HepG2 (cell line): ENCODE results near the gene POLR3F. TPM values are rescaled to one million over a fixed set of nuclear protein-coding genes. Genes with fewer than 3 reads are reported as not detected.
A peak's percentile ranks its signal among the peaks of the same experiment; 100 is the strongest.

Source experiments
- AKAP8 ChIP-seq: sonication (generic); formaldehyde crosslinking; IDR thresholded peaks from 2 replicates; pipeline ENCODE4 v1.5.1; 2020; ENCODE audit warnings: mild to moderate bottlenecking, missing genetic modification reagents
- ARHGAP35 ChIP-seq: sonication (generic); formaldehyde crosslinking; IDR thresholded peaks from 2 replicates; pipeline ENCODE4 v1.9.0; 2022; ENCODE audit warnings: mild to moderate bottlenecking, inconsistent platforms, moderate library complexity, missing genetic modification reagents, borderline replicate concordance
- ATF7-NPFF ChIP-seq: sonication (generic); formaldehyde crosslinking; IDR thresholded peaks from 2 replicates; pipeline ENCODE4 v1.8.1; 2023; ENCODE audit warnings: mild to moderate bottlenecking, low read depth, missing genetic modification reagents, moderate library complexity
- BRCA1 ChIP-seq: sonication (generic); formaldehyde crosslinking; IDR thresholded peaks from 2 replicates; pipeline ENCODE4 v1.4.0; 2020; ENCODE audit warnings: missing genetic modification reagents
- CHD2 ChIP-seq: IDR thresholded peaks from 2 replicates; pipeline ENCODE4 v1.6.1; 2011; ENCODE audit warnings: low read depth, low read length, improper control_type of control experiment
- FOXO1 ChIP-seq: sonication (generic); formaldehyde crosslinking; IDR thresholded peaks from 2 replicates; pipeline ENCODE4 v1.4.0; 2020; ENCODE audit warnings: missing genetic modification reagents
- MIXL1 ChIP-seq: IDR thresholded peaks from 2 replicates; pipeline ENCODE4 v1.6.1; 2016
- NKX3-1 ChIP-seq: sonication (generic); formaldehyde crosslinking; IDR thresholded peaks from 2 replicates; pipeline ENCODE4 v1.5.0; 2020; ENCODE audit warnings: missing genetic modification reagents
- NONO ChIP-seq, 2 experiments: fragments of 450-650 bp in 1 of 2; sonication (generic) in 1 of 2; formaldehyde crosslinking in 1 of 2; IDR thresholded peaks in 1 of 2; conservative IDR thresholded peaks in 1 of 2; 2 replicates each; pipeline versions ENCODE4 v1.6.1 to v1.8.0; 2017 to 2022; ENCODE audit warnings: mild to moderate bottlenecking in 1 of 2, missing genetic modification reagents in 1 of 2, moderate library complexity in 1 of 2
- PAX8 ChIP-seq: sonication (generic); formaldehyde crosslinking; IDR thresholded peaks from 2 replicates; pipeline ENCODE4 v1.8.0; 2022; ENCODE audit warnings: mild to moderate bottlenecking, missing genetic modification reagents, borderline replicate concordance
- PRPF4 ChIP-seq: fragments of 200-400 bp; formaldehyde crosslinking; IDR thresholded peaks from 2 replicates; pipeline ENCODE4 v1.6.1; 2016; ENCODE audit warnings: low read length, low read depth; ENCODE audit not compliant: poor library complexity, severe bottlenecking
- SPEN ChIP-seq: sonication (generic); formaldehyde crosslinking; IDR thresholded peaks from 2 replicates; pipeline ENCODE4 v1.5.1; 2020; ENCODE audit warnings: low read depth, mild to moderate bottlenecking, missing genetic modification reagents
- THAP11 ChIP-seq: IDR thresholded peaks from 2 replicates; pipeline ENCODE4 v1.6.1; 2016; ENCODE audit warnings: missing biosample characterization, missing genetic modification reagents
- U2AF2 ChIP-seq: fragments of 200-400 bp; formaldehyde crosslinking; IDR thresholded peaks from 2 replicates; pipeline ENCODE4 v1.6.1; 2017; ENCODE audit warnings: low read depth, mild to moderate bottlenecking, low read length
- YEATS2 ChIP-seq: sonication (generic); formaldehyde crosslinking; IDR thresholded peaks from 2 replicates; pipeline ENCODE4 v1.4.0; 2020; ENCODE audit warnings: missing genetic modification reagents, borderline replicate concordance
- YEATS4 ChIP-seq: sonication (generic); formaldehyde crosslinking; IDR thresholded peaks from 2 replicates; pipeline ENCODE4 v1.4.0; 2020; ENCODE audit warnings: missing genetic modification reagents, borderline replicate concordance
- ZNF205 ChIP-seq: IDR thresholded peaks from 2 replicates; pipeline ENCODE4 v1.6.1; 2018; ENCODE audit warnings: missing biosample characterization, missing genetic modification reagents
- ZNF543 ChIP-seq: sonication (generic); formaldehyde crosslinking; IDR thresholded peaks from 2 replicates; pipeline ENCODE4 v1.4.0; 2020; ENCODE audit warnings: mild to moderate bottlenecking, missing genetic modification reagents
- ZNF607 ChIP-seq: sonication (generic); formaldehyde crosslinking; IDR thresholded peaks from 2 replicates; pipeline ENCODE4 v1.5.1; 2020; ENCODE audit warnings: missing genetic modification reagents, mild to moderate bottlenecking, borderline replicate concordance
- polyA plus RNA-seq, 8 experiments: library from polyadenylated mRNA; depleted of rRNA in 3 of 8; stranded (reverse) in 7 of 8; unstranded in 1 of 8; fragments of >200 nt; fragmentation: Illumina TruSeq in 4 of 8; extraction: Trizol in 4 of 8; gene quantifications; 2 replicates each; pipeline versions ENCODE4 v1.2.1 to v1.2.3, GENCODE V29; 2011 to 2016; ENCODE audit warnings: low read depth in 4 of 8, missing spikeins in 1 of 8, mixed read lengths in 1 of 8; ENCODE audit not compliant: insufficient read depth in 1 of 8
- total RNA-seq, 5 experiments: library from RNA; depleted of rRNA; stranded (reverse); fragments of >200 nt; fragmentation: Illumina TruSeq; extraction: Trizol; gene quantifications; 2 replicates each; pipeline ENCODE4 v1.2.3, GENCODE V29; 2016; ENCODE audit warnings: low read depth in 1 of 5
- TF ChIP-seq, protein P1 (sequence below): sonication (generic); formaldehyde crosslinking; IDR thresholded peaks from 2 replicates; pipeline ENCODE4 v1.8.1; 2023; ENCODE audit warnings: mild to moderate bottlenecking, missing genetic modification reagents
- TF ChIP-seq, protein P2 (sequence below): sonication (generic); formaldehyde crosslinking; IDR thresholded peaks from 2 replicates; pipeline ENCODE4 v1.5.0; 2020; ENCODE audit warnings: mild to moderate bottlenecking, low read depth, missing genetic modification reagents, borderline replicate concordance
- TF ChIP-seq, protein P3 (sequence below): IDR thresholded peaks from 2 replicates; pipeline ENCODE4 v1.6.1; 2016
- TF ChIP-seq, protein P4 (sequence below): fragments of 450-650 bp; IDR thresholded peaks from 2 replicates; pipeline ENCODE4 v1.6.1; 2016
- TF ChIP-seq, protein P5 (sequence below): sonication (generic); formaldehyde crosslinking; IDR thresholded peaks from 2 replicates; pipeline ENCODE4 v1.9.0; 2021; ENCODE audit warnings: missing genetic modification reagents, mild to moderate bottlenecking, borderline replicate concordance

Gene POLR3F
- total and polyA plus RNA-seq, 2 of the 13 experiments (the other 11 are each of a cell fraction or from before 2014, with no cell fraction given) = 11.7 to 25.5 TPM

DNA sequence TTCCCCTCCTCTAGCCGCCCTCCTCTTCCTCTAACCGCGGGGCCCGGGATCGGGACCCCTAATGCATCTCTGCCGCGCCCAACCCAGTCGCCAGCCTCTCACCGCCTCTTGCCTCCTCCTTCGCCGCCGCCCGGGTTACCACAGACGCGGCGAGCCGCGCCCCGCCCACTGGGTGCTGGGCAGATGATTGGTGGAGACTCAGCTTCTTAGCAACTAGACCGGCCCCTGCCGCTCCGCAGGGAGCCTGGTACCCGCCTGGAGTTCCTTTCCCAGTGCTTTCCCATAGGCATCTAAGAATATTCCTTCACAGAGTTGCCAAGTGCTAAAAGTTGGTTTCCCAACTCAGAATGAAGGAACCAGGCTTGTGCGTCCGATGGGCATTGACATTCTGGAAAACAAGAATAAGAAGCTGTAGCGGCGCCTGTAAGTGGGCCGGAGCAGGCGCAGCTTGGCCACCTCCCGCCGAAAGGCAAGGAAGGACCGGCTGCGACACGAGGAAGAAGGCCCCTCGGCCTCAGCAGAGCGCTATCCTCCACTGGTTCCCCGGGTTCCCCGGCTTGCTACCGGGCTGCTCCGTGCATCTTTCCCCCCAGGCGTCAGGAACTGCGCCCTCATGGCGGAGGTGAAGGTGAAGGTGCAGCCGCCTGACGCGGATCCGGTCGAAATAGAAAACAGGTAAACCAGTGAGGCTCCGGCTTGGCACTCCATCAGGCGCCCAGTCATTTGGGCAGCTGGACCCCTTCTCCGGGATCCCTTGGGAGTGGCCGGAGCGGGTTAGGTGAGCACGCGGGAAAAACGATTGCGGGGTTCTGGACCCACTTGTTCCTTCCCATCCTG is at the start of gene POLR3F, which contains the start of gene DZANK1 (continued):
- peak; percentile 75; the same call in 1 of the 2 replicates for TF ChIP-seq ARHGAP35 (CRISPR knock-in tag)
- peak; percentile 54; the same call in 1 of the 2 replicates for TF ChIP-seq MIXL1 (CRISPR knock-in tag)
- TF ChIP-seq FOXO1 (CRISPR knock-in tag) = peak; percentile 67; the same call in 1 of the 2 replicates
- TF ChIP-seq, protein P1, sequence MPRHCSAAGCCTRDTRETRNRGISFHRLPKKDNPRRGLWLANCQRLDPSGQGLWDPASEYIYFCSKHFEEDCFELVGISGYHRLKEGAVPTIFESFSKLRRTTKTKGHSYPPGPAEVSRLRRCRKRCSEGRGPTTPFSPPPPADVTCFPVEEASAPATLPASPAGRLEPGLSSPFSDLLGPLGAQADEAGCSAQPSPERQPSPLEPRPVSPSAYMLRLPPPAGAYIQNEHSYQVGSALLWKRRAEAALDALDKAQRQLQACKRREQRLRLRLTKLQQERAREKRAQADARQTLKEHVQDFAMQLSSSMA (CRISPR knock-in tag) = peak; percentile 80
- peak; percentile 79; the same call in 1 of the 2 replicates for TF ChIP-seq ZNF543 (CRISPR knock-in tag)
- TF ChIP-seq YEATS4 = peak; percentile 92
- no peak; the same call in 1 of the 2 replicates for TF ChIP-seq AKAP8 (CRISPR knock-in tag)
- TF ChIP-seq SPEN = peak; percentile 100
- TF ChIP-seq, protein P2, sequence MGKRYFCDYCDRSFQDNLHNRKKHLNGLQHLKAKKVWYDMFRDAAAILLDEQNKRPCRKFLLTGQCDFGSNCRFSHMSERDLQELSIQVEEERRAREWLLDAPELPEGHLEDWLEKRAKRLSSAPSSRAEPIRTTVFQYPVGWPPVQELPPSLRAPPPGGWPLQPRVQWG (CRISPR knock-in tag) = no peak
- TF ChIP-seq, protein P3, sequence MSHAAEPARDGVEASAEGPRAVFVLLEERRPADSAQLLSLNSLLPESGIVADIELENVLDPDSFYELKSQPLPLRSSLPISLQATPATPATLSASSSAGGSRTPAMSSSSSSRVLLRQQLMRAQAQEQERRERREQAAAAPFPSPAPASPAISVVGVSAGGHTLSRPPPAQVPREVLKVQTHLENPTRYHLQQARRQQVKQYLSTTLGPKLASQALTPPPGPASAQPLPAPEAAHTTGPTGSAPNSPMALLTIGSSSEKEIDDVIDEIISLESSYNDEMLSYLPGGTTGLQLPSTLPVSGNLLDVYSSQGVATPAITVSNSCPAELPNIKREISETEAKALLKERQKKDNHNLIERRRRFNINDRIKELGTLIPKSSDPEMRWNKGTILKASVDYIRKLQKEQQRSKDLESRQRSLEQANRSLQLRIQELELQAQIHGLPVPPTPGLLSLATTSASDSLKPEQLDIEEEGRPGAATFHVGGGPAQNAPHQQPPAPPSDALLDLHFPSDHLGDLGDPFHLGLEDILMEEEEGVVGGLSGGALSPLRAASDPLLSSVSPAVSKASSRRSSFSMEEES = peak; percentile 31; the same call in 1 of the 2 replicates
- peak; percentile 64; the same call in 1 of the 2 replicates for TF ChIP-seq NKX3-1 (CRISPR knock-in tag)
- peak; percentile 78; the same call in 1 of the 2 replicates for TF ChIP-seq BRCA1 (CRISPR knock-in tag)
- TF ChIP-seq ATF7-NPFF (CRISPR knock-in tag) = peak; percentile 83
- TF ChIP-seq YEATS2 = peak; percentile 100
- peak; percentile 74 for TF ChIP-seq ZNF205 (CRISPR knock-in tag)
- no peak; the same call in 1 of the 2 replicates for TF ChIP-seq PAX8
- TF ChIP-seq, protein P4, sequence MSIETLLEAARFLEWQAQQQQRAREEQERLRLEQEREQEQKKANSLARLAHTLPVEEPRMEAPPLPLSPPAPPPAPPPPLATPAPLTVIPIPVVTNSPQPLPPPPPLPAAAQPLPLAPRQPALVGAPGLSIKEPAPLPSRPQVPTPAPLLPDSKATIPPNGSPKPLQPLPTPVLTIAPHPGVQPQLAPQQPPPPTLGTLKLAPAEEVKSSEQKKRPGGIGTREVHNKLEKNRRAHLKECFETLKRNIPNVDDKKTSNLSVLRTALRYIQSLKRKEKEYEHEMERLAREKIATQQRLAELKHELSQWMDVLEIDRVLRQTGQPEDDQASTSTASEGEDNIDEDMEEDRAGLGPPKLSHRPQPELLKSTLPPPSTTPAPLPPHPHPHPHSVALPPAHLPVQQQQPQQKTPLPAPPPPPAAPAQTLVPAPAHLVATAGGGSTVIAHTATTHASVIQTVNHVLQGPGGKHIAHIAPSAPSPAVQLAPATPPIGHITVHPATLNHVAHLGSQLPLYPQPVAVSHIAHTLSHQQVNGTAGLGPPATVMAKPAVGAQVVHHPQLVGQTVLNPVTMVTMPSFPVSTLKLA = peak; percentile 48; the same call in 1 of the 2 replicates
- no peak for TF ChIP-seq PRPF4
- peak; percentile 97 for TF ChIP-seq THAP11 (CRISPR knock-in tag)
- TF ChIP-seq NONO (IDR thresholded peaks at IDR 0.05) = no peak
- peak; percentile 59 for TF ChIP-seq NONO (CRISPR knock-in tag; conservative IDR thresholded peaks at IDR 0.05)
- no peak; the same call in 1 of the 2 replicates for TF ChIP-seq ZNF607 (CRISPR knock-in tag)
- TF ChIP-seq CHD2 = no peak
- TF ChIP-seq, protein P5, sequence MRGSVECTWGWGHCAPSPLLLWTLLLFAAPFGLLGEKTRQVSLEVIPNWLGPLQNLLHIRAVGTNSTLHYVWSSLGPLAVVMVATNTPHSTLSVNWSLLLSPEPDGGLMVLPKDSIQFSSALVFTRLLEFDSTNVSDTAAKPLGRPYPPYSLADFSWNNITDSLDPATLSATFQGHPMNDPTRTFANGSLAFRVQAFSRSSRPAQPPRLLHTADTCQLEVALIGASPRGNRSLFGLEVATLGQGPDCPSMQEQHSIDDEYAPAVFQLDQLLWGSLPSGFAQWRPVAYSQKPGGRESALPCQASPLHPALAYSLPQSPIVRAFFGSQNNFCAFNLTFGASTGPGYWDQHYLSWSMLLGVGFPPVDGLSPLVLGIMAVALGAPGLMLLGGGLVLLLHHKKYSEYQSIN = no peak
- TF ChIP-seq U2AF2 = peak; percentile 81; the same call in 1 of the 2 replicates
